OCI-M2 (cell line): ENCODE results near the gene RPS14.
"Not testable (repeated sequence)": the region's sequence is repeated elsewhere in the genome, so short reads cannot be mapped to it uniquely, and the experiment has no call there.

ENCODE experiments used
- DNase-seq: peaks from one replicate; lab custom pipeline; 2025; ENCODE audit not compliant: unreplicated experiment; lab: John Stamatoyannopoulos, UW

Gene RPS14

GRCh38 chr5:150419630-150420270 is 29.8 kb downstream of the RPS14 start:
- no peak for DNase-seq

GRCh38 chr5:150413902-150414790 is 35.4 kb downstream of the RPS14 start:
- DNase-seq, result not testable (repeated sequence)

GRCh38 chr5:150413176-150413901 is 36.2 kb downstream of the RPS14 start:
- DNase-seq, result no peak

GRCh38 chr5:150412319-150413175 is 37.0 kb downstream of the RPS14 start, which contains the start of gene CD74:
CD74 (minus strand) TSS chr5:150412910; CDS start chr5:150412749, 161 bp downstream.
- no peak for DNase-seq

- no peak for DNase-seq
Observed at GRCh38 chr5:150411245-150411979, 38.1 kb downstream of the RPS14 start.

GRCh38 chr5:150410524-150411244 is 38.9 kb downstream of the RPS14 start:
- DNase-seq, result no peak

- DNase-seq, result no peak
Observed at GRCh38 chr5:150409638-150410523, 39.7 kb downstream of the RPS14 start.

GRCh38 chr5:150408231-150408943 is 41.2 kb downstream of the RPS14 start:
- DNase-seq, result no peak

- no peak for DNase-seq
Observed at GRCh38 chr5:150407096-150407720, 42.3 kb downstream of the RPS14 start.

- no peak for DNase-seq
Observed at GRCh38 chr5:150406723-150407095, 42.8 kb downstream of the RPS14 start.

- no peak for DNase-seq
Observed at GRCh38 chr5:150406103-150406722, 43.3 kb downstream of the RPS14 start.

- no peak for DNase-seq
Observed at GRCh38 chr5:150404941-150405816, 44.4 kb downstream of the RPS14 start.

- DNase-seq, result no peak
Observed at GRCh38 chr5:150404535-150404934, 45.0 kb downstream of the RPS14 start.

GRCh38 chr5:150404121-150404520 is 45.4 kb downstream of the RPS14 start:
- DNase-seq, result no peak

- no peak for DNase-seq
Observed at GRCh38 chr5:150402901-150403342, 46.6 kb downstream of the RPS14 start.
